Prostate gland (tissue), 2 donors: ENCODE results near the gene TMEM256. TPM values are rescaled to one million over a fixed set of nuclear protein-coding genes. Genes with fewer than 3 reads are reported as not detected.

Experiments
- DNase-seq: peaks from one replicate; pipeline ENCODE4 v3.0.0-alpha.2; 2019; ENCODE audit warnings: low spot score
- H3K27ac ChIP-seq, 2 donors: fragments of 200-600 bp; sonication (generic); 2 replicates each; pipeline ENCODE4 v1.5.1; 2017 to 2019
- H3K27me3 ChIP-seq: fragments of 200-600 bp; sonication (generic); replicated peaks from 2 replicates; pipeline ENCODE4 v1.5.1; 2019; ENCODE audit not compliant: insufficient read depth
- H3K36me3 ChIP-seq, 2 donors: fragments of 200-600 bp; sonication (generic); 1 replicate in 1 of 2; 2 replicates in 1 of 2; pipeline versions ENCODE4 v1.5.1 to v1.8.1; 2017 to 2019
- H3K4me1 ChIP-seq: fragments of 200-600 bp; sonication (generic); replicated peaks from 2 replicates; pipeline ENCODE4 v1.5.1; 2019
- H3K4me3 ChIP-seq, 2 donors: fragments of 200-600 bp; sonication (generic); 2 replicates each; pipeline ENCODE4 v1.5.1; 2017 to 2019
- H3K9me3 ChIP-seq: fragments of 200-600 bp; sonication (generic); 2 replicates; pipeline ENCODE4 v1.5.1; 2017
- POLR2A ChIP-seq: fragments of 450-650 bp; IDR thresholded peaks from one replicate; pipeline ENCODE4 v1.6.1; 2016; ENCODE audit warnings: antibody characterized with exemption, mild to moderate bottlenecking
- POLR2AphosphoS5 ChIP-seq: sonication (generic); formaldehyde crosslinking; IDR thresholded peaks from one replicate; pipeline ENCODE4 v1.6.1; 2017; ENCODE audit warnings: antibody characterized with exemption
- WGBS: methylation state at CpG from one replicate; pipeline ENCODE4 v1.1.5; 2018; 5-methylcytosine and 5-hydroxymethylcytosine counted together
- intact Hi-C: fragments of 100-400 bp; cut with DNase I; formaldehyde crosslinking; loops from one replicate; pipeline ENCODE4 v1.14.2; 2022
- total RNA-seq, 2 donors: library from RNA; depleted of rRNA; stranded (reverse); fragments of >200 nt; gene quantifications; one replicate each; pipeline ENCODE4 v1.1.0, GENCODE V29; 2016
- TF ChIP-seq, protein P1 (sequence below), 4 experiments: fragments of 200-600 bp in 2 of 4; fragments of 450-650 bp in 2 of 4; sonication (generic) in 2 of 4; IDR thresholded peaks; 1 replicate in 3 of 4; 2 replicates in 1 of 4; pipeline ENCODE4 v1.5.1; 2016 to 2019; ENCODE audit warnings: antibody characterized with exemption in 4 of 4, mild to moderate bottlenecking in 2 of 4, moderate library complexity in 2 of 4

TMEM256 gene
- 100 to 1,000 TPM in 1 of 2 donors, 10 to 100 TPM in 1; 63.0 to 192 TPM for total RNA-seq

DNA sequence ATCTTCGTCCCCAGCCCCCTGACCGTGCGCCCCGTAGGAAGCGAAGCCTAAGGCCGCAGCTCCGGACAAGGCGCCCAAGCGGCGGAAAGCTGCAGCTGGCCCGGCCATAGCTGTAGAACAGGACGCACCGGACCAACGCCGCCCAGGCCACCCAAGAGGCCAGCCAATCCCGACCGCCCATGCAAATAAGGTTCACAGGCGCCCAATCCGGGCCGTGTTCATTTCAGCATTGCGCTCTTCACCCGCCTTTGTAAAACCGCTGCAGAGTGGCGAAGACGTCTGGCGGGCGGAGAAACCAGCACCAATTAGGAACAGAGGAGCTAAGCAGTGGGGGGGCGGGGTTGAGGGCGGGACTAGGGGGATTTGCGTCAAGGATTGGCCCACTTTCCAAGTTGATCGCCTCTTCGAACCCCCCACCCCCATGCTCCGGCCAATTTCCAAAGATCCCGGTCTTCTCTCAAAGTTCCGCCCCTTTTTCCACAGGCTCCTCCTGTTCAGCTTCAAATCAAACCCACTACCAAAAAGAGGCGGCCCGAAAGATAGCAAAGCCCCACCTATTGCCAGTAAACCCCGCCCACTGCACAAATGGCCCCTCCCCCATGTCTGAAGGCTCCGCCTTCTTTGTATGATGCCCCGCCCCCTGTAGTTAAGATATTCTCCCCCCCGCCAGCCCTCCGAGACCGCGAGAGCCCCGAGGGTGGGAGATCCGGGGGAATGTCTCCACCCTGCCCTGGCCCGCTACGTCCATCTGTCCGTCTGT lies at the start of gene TMEM256:
Gene TMEM256, minus strand, starts transcription at position 121 of the 760 bp plus-strand sequence. Its CDS starts 13 bp downstream, at position 108.
- TF ChIP-seq, protein P1, sequence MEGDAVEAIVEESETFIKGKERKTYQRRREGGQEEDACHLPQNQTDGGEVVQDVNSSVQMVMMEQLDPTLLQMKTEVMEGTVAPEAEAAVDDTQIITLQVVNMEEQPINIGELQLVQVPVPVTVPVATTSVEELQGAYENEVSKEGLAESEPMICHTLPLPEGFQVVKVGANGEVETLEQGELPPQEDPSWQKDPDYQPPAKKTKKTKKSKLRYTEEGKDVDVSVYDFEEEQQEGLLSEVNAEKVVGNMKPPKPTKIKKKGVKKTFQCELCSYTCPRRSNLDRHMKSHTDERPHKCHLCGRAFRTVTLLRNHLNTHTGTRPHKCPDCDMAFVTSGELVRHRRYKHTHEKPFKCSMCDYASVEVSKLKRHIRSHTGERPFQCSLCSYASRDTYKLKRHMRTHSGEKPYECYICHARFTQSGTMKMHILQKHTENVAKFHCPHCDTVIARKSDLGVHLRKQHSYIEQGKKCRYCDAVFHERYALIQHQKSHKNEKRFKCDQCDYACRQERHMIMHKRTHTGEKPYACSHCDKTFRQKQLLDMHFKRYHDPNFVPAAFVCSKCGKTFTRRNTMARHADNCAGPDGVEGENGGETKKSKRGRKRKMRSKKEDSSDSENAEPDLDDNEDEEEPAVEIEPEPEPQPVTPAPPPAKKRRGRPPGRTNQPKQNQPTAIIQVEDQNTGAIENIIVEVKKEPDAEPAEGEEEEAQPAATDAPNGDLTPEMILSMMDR (IDR thresholded peaks at IDR 0.05) = peak in 2 of 4 experiments; percentile 31 to 45
- peak; percentile 98 for TF ChIP-seq POLR2AphosphoS5
- TF ChIP-seq POLR2A = peak; percentile 99
- under 1% methylated on average over 49 of the region's 49 CpGs for WGBS
- Histone ChIP-seq H3K9me3 (no peaks in the 10 kb centered on the region), H3K4me1 (no peaks in the 10 kb centered on the region), H3K27ac (peak within 1 kb of the TSS; percentile 83 to 86), H3K27me3 (no peaks in the 10 kb centered on the region), H3K4me3 (peak within 1 kb of the TSS; percentile 70 to 80), H3K36me3 (no peaks in the 10 kb centered on the region)
- intact Hi-C loops = loop anchor here (5.0 kb wide), 1 partner anchor 73 kb away; the partner anchor contains the start of gene ZBTB4
- peak; percentile 99 for DNase-seq

DNA sequence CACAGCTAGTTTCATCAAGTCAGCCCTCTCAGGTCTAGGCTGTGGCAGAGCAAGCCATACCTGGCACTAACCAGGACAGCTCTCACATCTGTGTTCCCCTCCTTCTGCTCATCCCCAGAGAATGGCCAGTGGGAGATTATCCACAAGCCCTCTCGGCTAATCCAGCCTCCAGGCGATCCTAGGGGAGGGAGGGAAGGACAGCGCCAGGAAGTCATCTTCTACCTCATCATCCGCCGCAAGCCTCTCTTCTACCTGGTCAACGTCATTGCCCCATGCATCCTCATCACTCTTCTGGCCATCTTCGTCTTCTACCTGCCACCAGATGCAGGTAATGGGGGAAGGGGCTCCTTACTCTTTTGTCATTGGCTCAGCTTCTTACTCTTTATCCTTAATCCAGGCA lies 44.6 kb upstream of the TMEM256 start:
- 86% methylated on average over 7 of the region's 7 CpGs for WGBS
- Histone ChIP-seq H3K4me3 (no peak overlapping the region), H3K9me3 (no peaks in the 10 kb centered on the region), H3K27ac (no peak overlapping the region), H3K4me1 (no peaks in the 10 kb centered on the region), H3K27me3 (no peaks in the 10 kb centered on the region), H3K36me3 (no peaks in the 10 kb centered on the region)
- TF ChIP-seq, protein P1 (IDR thresholded peaks at IDR 0.05) = no peak
- no peak for TF ChIP-seq POLR2AphosphoS5
- no peak for TF ChIP-seq POLR2A
- intact Hi-C loops = no loop called here
- DNase-seq = no peak

DNA sequence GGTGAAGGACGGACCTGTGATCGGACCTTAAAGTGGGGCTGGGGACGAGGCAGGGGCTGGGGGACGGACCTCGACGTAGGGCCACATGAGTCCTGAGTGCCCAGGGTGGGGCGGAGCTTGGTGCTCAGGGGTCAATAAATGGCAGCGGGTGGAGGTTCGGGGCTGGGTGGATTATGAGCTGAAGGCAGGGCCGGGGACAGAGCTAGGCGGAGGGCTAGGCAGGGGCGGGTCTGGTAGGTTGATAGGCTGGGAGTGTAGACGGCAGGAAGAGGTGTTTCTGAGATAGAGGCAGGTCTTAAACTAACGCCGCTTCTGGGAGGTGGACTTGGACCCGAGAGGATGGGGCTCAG lies 41.7 kb upstream of the TMEM256 start:
- H3K4me3 ChIP-seq = no peak overlapping the region

DNA sequence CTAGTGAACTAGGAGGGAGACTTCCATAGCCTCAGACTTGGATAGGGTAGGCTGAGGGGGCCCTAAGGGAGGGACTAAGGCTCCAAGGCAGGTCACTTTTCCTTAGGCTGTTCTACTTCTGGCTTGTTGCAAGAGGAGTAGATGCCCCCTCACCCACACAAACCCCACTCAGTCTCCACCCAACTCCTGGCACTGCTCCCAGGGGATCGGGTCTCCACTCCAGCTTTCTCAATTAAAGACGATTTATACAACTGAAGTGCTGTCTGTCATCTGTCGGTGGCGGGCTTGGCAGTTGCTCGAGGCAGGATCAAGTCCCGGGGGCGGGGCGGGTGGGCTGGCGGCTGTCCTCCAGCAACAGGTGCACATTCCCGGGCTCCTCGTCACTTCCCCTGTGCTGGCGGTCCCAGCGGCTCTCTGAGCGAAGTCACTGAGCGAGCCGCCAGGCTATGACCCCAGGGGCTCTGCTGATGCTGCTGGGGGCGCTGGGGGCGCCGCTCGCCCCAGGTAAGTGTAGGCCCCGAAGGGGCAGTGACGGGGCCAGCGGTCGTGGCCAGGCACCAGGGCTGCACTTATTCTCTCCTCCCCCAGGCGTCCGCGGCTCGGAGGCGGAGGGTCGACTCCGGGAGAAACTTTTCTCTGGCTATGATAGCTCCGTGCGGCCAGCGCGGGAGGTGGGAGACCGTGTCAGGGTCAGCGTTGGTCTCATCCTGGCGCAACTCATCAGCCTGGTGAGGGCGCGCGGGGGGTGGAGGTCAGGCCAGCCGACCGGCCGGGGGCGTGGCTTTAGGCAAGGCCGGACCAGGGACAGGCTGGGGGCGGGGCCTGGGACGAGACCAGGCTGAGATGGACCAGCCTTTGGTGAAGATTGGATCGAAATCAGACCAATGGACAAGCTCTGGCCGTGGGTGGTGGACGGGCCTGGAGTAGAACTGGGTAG lies 41.1 kb upstream of the TMEM256 start, which contains the start of gene CHRNB1:
Gene CHRNB1, plus strand, starts transcription at position 380 of the 937 bp plus-strand sequence. Its CDS starts 67 bp downstream, at position 447.
- Histone ChIP-seq H3K27ac (no peak within 1 kb of the TSS), H3K4me1 (peaks cover 2% of the 10 kb centered on the region), H3K36me3 (no peaks in the 10 kb centered on the region), H3K27me3 (no peaks in the 10 kb centered on the region), H3K9me3 (no peaks in the 10 kb centered on the region), H3K4me3 (peak within 1 kb of the TSS in 1 of 2 donors; percentile 6)
- TF ChIP-seq, protein P1 (IDR thresholded peaks at IDR 0.05) = no peak
- no peak for TF ChIP-seq POLR2A
- WGBS = 17% methylated on average over 38 of the region's 51 CpGs
- intact Hi-C loops = no loop called here
- no peak for DNase-seq

More for the DNA sequence above, 41.7 kb upstream of the TMEM256 start:
- intact Hi-C loops = no loop called here
- no peaks in the 10 kb centered on the region for H3K36me3 ChIP-seq
- no peak overlapping the region for H3K27ac ChIP-seq
- H3K27me3 ChIP-seq = no peaks in the 10 kb centered on the region
- DNase-seq = no peak
- no peaks in the 10 kb centered on the region for H3K4me1 ChIP-seq
- TF ChIP-seq POLR2AphosphoS5 = no peak
- TF ChIP-seq, protein P1 (IDR thresholded peaks at IDR 0.05) = no peak
- no peak for TF ChIP-seq POLR2A
- H3K9me3 ChIP-seq = no peaks in the 10 kb centered on the region
- WGBS = 12% methylated on average over 16 of the region's 16 CpGs
